NCI-H2171 treated with DMSO at 0.1 percent for 48 hours (cell line): ENCODE data around the gene SLC16A6.
"Not testable (repeated sequence)": the region's sequence is repeated elsewhere in the genome, so short reads cannot be mapped to it uniquely, and the experiment has no call there.

Source experiments
- DNase-seq: peaks from one replicate; lab custom pipeline; 2025; lab: John Stamatoyannopoulos, UW

SLC16A6 gene

DNA sequence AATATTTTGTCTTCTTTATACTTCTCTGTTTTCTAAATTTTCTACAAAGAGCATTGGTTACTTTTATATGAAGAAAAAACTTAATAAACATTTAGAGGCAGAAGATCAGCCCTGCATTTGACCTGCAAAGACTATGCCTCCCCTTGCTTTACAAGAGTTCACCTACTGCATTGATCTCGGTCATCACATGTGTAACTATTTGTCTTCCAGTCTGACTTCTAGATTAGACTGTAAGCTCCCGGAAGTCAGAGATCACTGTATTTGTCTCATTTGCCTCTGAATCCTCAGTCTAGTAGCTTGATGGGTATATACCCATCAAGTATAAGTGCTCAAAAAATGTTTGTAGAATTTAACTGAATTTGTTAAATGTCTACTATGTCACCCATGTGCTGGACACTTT, 70.7 kb downstream of the SLC16A6 start:
- DNase-seq, result not testable (repeated sequence)

GRCh38 chr17:68219429-68219828, 71.5 kb downstream of the SLC16A6 start:
- DNase-seq, result not testable (repeated sequence)
